GM23248 (cell line): ENCODE data around the gene ZHX3.

ENCODE experiments used
- EZH2 ChIP-seq: fragments of 200-600 bp; sonication (generic); IDR thresholded peaks from 2 replicates; pipeline ENCODE4 v1.6.1; 2018; ENCODE audit warnings: antibody characterized with exemption, mild to moderate bottlenecking; ENCODE audit not compliant: insufficient read depth, poor library complexity, severe bottlenecking
- EZH2phosphoT487 ChIP-seq: fragments of 200-600 bp; sonication (generic); IDR thresholded peaks from 2 replicates; pipeline ENCODE4 v1.6.1; 2018; ENCODE audit warnings: antibody characterized with exemption, moderate library complexity, mild to moderate bottlenecking, low read depth; ENCODE audit not compliant: insufficient read depth

GRCh38 chr20:41356951-41357350 is 39.4 kb upstream of the ZHX3 start:
- TF ChIP-seq EZH2phosphoT487 (no peak), EZH2 (no peak)
